GM23338 (cell line): ENCODE results near the gene C5orf22. TPM values are rescaled to one million over a fixed set of nuclear protein-coding genes. Genes with fewer than 3 reads are reported as not detected.

ENCODE experiments used
- ATAC-seq: fragments of 200-7000 bp; cut with Tn5 transposase; 3 replicates; pipeline ENCODE4 v1.9.1; 2020
- DNase-seq: peaks from one replicate; pipeline ENCODE4 v3.0.0-alpha.2; 2015; ENCODE audit warnings: low spot score
- H2AFZ ChIP-seq: fragments of 200-600 bp; sonication (generic); 2 replicates; pipeline ENCODE4 v1.8.0; 2016; ENCODE audit warnings: antibody characterized with exemption, mild to moderate bottlenecking, moderate library complexity
- H3F3A ChIP-seq: fragments of 200-600 bp; sonication (generic); replicated peaks from 2 replicates; pipeline ENCODE4 v1.8.0; 2017; ENCODE audit warnings: antibody characterized with exemption, mixed run types, low read depth
- H3K27ac ChIP-seq: fragments of 200-600 bp; sonication (generic); 2 replicates; pipeline ENCODE4 v1.6.1; 2016; ENCODE audit warnings: low read depth
- H3K27me3 ChIP-seq: fragments of 200-600 bp; sonication (generic); 2 replicates; pipeline ENCODE4 v1.8.0; 2016; ENCODE audit warnings: mild to moderate bottlenecking, mixed run types, moderate library complexity; ENCODE audit not compliant: insufficient read depth
- H3K36me3 ChIP-seq: fragments of 200-600 bp; sonication (generic); 2 replicates; pipeline ENCODE4 v1.8.0; 2016; ENCODE audit warnings: mild to moderate bottlenecking; ENCODE audit not compliant: insufficient read depth
- H3K4me1 ChIP-seq: fragments of 200-600 bp; sonication (generic); 2 replicates; pipeline ENCODE4 v1.8.0; 2016; ENCODE audit warnings: mild to moderate bottlenecking, moderate library complexity; ENCODE audit not compliant: insufficient read depth
- H3K4me2 ChIP-seq: fragments of 200-600 bp; sonication (generic); 2 replicates; pipeline ENCODE4 v1.7.1; 2017; ENCODE audit warnings: mixed run types
- H3K4me3 ChIP-seq: fragments of 200-600 bp; sonication (generic); 2 replicates; pipeline ENCODE4 v1.6.1; 2016; ENCODE audit warnings: mixed run types
- H3K79me2 ChIP-seq: fragments of 200-600 bp; sonication (generic); replicated peaks from 2 replicates; pipeline ENCODE4 v1.8.0; 2017; ENCODE audit warnings: mild to moderate bottlenecking; ENCODE audit not compliant: insufficient read depth
- H3K9me2 ChIP-seq: fragments of 200-600 bp; sonication (generic); 2 replicates; pipeline ENCODE4 v1.8.0; 2017; ENCODE audit not compliant: insufficient read depth
- H4K20me1 ChIP-seq: fragments of 200-600 bp; sonication (generic); replicated peaks from 2 replicates; pipeline ENCODE4 v1.8.0; 2017; ENCODE audit warnings: mild to moderate bottlenecking; ENCODE audit not compliant: insufficient read depth
- H3K27ac Mint-ChIP-seq: 2 replicates; pipeline ENCODE4 v1.8.0; 2020; ENCODE audit warnings: inconsistent platforms, mild to moderate bottlenecking, moderate library complexity, mixed read lengths
- H3K27me3 Mint-ChIP-seq: 3 replicates; pipeline ENCODE4 v1.8.0; 2022; ENCODE audit warnings: low read depth, mild to moderate bottlenecking, moderate library complexity, mixed read lengths, inconsistent platforms; ENCODE audit not compliant: insufficient read depth, poor library complexity
- H3K36me3 Mint-ChIP-seq: 3 replicates; pipeline ENCODE4 v1.8.0; 2021; ENCODE audit warnings: low read depth, mild to moderate bottlenecking, inconsistent platforms, moderate library complexity, mixed read lengths
- H3K4me1 Mint-ChIP-seq: 3 replicates; pipeline ENCODE4 v1.8.0; 2020; ENCODE audit warnings: mild to moderate bottlenecking, inconsistent platforms, mixed read lengths
- H3K4me3 Mint-ChIP-seq: 3 replicates; pipeline ENCODE4 v1.8.0; 2021; ENCODE audit warnings: moderate library complexity, mild to moderate bottlenecking, inconsistent platforms, mixed read lengths
- H3K9me3 Mint-ChIP-seq: 3 replicates; pipeline ENCODE4 v1.8.0; 2020; ENCODE audit warnings: moderate library complexity, mild to moderate bottlenecking, inconsistent platforms, mixed read lengths
- CREB1 ChIP-seq: fragments of 250-450 bp; sonication (Bioruptor Pico); IDR thresholded peaks from 2 replicates; pipeline ENCODE4 v1.5.0; 2020; ENCODE audit warnings: low read depth, mild to moderate bottlenecking, moderate library complexity
- EZH2 ChIP-seq: fragments of 200-600 bp; sonication (generic); IDR thresholded peaks from one replicate; pipeline ENCODE4 v1.8.0; 2017; ENCODE audit warnings: antibody characterized with exemption, mild to moderate bottlenecking, low read depth; ENCODE audit not compliant: unreplicated experiment
- EZH2phosphoT487 ChIP-seq: fragments of 200-600 bp; sonication (generic); IDR thresholded peaks from one replicate; pipeline ENCODE4 v1.8.1; 2018; ENCODE audit warnings: antibody characterized with exemption; ENCODE audit not compliant: unreplicated experiment
- JUNB ChIP-seq: IDR thresholded peaks from one replicate; pipeline ENCODE4 v1.6.1; 2016; ENCODE audit warnings: antibody characterized with exemption; ENCODE audit not compliant: unreplicated experiment
- NANOG ChIP-seq: IDR thresholded peaks from 2 replicates; pipeline ENCODE4 v1.6.1; 2016; ENCODE audit warnings: antibody characterized with exemption, borderline replicate concordance
- POLR2AphosphoS5 ChIP-seq: IDR thresholded peaks from 2 replicates; pipeline ENCODE4 v1.6.1; 2016; ENCODE audit warnings: antibody characterized with exemption, low read depth
- STAT1 ChIP-seq: IDR thresholded peaks from one replicate; pipeline ENCODE4 v1.6.1; 2016; ENCODE audit warnings: antibody characterized with exemption; ENCODE audit not compliant: unreplicated experiment
- ZNF114 ChIP-seq: fragments of 250-450 bp; sonication (Bioruptor Pico); IDR thresholded peaks from 2 replicates; pipeline ENCODE4 v1.5.0; 2020; ENCODE audit warnings: mild to moderate bottlenecking, moderate library complexity
- ZNF331 ChIP-seq: fragments of 250-450 bp; sonication (Bioruptor Pico); IDR thresholded peaks from 2 replicates; pipeline ENCODE4 v1.5.0; 2020; ENCODE audit warnings: low read depth, mild to moderate bottlenecking, moderate library complexity
- polyA plus RNA-seq: library from polyadenylated mRNA; unstranded; fragments of >200 nt; fragmentation: Nextera tagmentation; extraction: Ambion mirVana; gene quantifications from 2 replicates; pipeline ENCODE4 v1.2.1, GENCODE V29; 2016
- total RNA-seq: library from RNA; depleted of rRNA; stranded (reverse); fragments of >200 nt; shearing (Covaris generic); gene quantifications from 2 replicates; pipeline ENCODE4 v1.2.3, GENCODE V29; 2014
- TF ChIP-seq, protein P1 (sequence below): IDR thresholded peaks from 2 replicates; pipeline ENCODE4 v1.6.1; 2016; ENCODE audit warnings: antibody characterized with exemption
- TF ChIP-seq, protein P2 (sequence below): IDR thresholded peaks from one replicate; pipeline ENCODE4 v1.6.1; 2018; ENCODE audit warnings: antibody characterized with exemption; ENCODE audit not compliant: unreplicated experiment
- TF ChIP-seq, protein P3 (sequence below), 2 experiments: fragments of 200-600 bp in 1 of 2; sonication (generic) in 1 of 2; conservative IDR thresholded peaks; 2 replicates each; pipeline versions ENCODE4 v1.5.1 to v1.6.1; 2016 to 2017; ENCODE audit warnings: antibody characterized with exemption in 2 of 2, low read depth in 2 of 2, mild to moderate bottlenecking in 2 of 2, moderate library complexity in 1 of 2
- TF ChIP-seq, protein P4 (sequence below): fragments of 250-450 bp; sonication (Bioruptor Pico); IDR thresholded peaks from 2 replicates; pipeline ENCODE4 v1.5.0; 2020; ENCODE audit warnings: mild to moderate bottlenecking, moderate library complexity

Gene C5orf22
- total and polyA plus RNA-seq, 2 experiments from 2014 or later: 13.6 to 30.9 TPM

DNA sequence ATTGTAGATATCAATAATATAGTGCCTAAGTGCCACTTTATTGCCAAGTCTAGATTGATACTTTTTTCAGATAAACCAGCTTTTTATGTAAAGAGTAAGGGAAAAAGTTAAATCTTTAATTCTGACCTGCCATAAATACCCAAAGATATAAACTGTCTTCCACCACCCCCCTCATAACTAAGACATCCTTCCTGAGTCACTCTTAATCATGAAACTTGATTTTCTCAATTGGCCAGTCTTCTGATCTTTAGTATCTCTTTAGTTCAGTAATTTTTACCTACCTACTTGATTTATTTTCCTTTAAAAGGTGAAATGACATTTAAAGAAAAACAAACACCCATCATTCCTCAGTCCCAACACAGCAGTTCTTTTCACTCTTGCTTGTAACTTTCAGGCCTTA lies 21.8 kb downstream of the C5orf22 start:
- Mint-ChIP-seq H3K36me3 (peaks cover 58% of the 10 kb centered on the region), H3K4me1 (no peaks in the 10 kb centered on the region), H3K27ac (no peak overlapping the region), H3K9me3 (no peaks in the 10 kb centered on the region), H3K4me3 (no peak overlapping the region), H3K27me3 (no peaks in the 10 kb centered on the region)
- H3K27me3 ChIP-seq: no peaks in the 10 kb centered on the region
- H2AFZ ChIP-seq: no peak overlapping the region
- peaks cover 24% of the 10 kb centered on the region for H3K36me3 ChIP-seq
- no peaks in the 10 kb centered on the region for H4K20me1 ChIP-seq
- no peak overlapping the region; the same call in 1 of the 2 replicates for H3K27ac ChIP-seq
- no peak overlapping the region for H3K4me3 ChIP-seq
- no peaks in the 10 kb centered on the region for H3K9me2 ChIP-seq
- no peak for DNase-seq
- no peaks in the 10 kb centered on the region for H3K4me1 ChIP-seq
- ATAC-seq: no peak
- no peak overlapping the region for H3K4me2 ChIP-seq
- no peaks in the 10 kb centered on the region for H3K79me2 ChIP-seq
- H3F3A ChIP-seq: no peaks in the 10 kb centered on the region
- TF ChIP-seq JUNB (no peak), EZH2 (no peak), POLR2AphosphoS5 (no peak), CREB1 (no peak), STAT1 (no peak), NANOG (no peak), ZNF114 (no peak), EZH2phosphoT487 (no peak), ZNF331 (CRISPR knock-in tag) (no peak)
- TF ChIP-seq, protein P1, sequence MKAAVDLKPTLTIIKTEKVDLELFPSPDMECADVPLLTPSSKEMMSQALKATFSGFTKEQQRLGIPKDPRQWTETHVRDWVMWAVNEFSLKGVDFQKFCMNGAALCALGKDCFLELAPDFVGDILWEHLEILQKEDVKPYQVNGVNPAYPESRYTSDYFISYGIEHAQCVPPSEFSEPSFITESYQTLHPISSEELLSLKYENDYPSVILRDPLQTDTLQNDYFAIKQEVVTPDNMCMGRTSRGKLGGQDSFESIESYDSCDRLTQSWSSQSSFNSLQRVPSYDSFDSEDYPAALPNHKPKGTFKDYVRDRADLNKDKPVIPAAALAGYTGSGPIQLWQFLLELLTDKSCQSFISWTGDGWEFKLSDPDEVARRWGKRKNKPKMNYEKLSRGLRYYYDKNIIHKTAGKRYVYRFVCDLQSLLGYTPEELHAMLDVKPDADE: no peak
- TF ChIP-seq, protein P2, sequence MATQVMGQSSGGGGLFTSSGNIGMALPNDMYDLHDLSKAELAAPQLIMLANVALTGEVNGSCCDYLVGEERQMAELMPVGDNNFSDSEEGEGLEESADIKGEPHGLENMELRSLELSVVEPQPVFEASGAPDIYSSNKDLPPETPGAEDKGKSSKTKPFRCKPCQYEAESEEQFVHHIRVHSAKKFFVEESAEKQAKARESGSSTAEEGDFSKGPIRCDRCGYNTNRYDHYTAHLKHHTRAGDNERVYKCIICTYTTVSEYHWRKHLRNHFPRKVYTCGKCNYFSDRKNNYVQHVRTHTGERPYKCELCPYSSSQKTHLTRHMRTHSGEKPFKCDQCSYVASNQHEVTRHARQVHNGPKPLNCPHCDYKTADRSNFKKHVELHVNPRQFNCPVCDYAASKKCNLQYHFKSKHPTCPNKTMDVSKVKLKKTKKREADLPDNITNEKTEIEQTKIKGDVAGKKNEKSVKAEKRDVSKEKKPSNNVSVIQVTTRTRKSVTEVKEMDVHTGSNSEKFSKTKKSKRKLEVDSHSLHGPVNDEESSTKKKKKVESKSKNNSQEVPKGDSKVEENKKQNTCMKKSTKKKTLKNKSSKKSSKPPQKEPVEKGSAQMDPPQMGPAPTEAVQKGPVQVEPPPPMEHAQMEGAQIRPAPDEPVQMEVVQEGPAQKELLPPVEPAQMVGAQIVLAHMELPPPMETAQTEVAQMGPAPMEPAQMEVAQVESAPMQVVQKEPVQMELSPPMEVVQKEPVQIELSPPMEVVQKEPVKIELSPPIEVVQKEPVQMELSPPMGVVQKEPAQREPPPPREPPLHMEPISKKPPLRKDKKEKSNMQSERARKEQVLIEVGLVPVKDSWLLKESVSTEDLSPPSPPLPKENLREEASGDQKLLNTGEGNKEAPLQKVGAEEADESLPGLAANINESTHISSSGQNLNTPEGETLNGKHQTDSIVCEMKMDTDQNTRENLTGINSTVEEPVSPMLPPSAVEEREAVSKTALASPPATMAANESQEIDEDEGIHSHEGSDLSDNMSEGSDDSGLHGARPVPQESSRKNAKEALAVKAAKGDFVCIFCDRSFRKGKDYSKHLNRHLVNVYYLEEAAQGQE: no peak
- TF ChIP-seq, protein P3, sequence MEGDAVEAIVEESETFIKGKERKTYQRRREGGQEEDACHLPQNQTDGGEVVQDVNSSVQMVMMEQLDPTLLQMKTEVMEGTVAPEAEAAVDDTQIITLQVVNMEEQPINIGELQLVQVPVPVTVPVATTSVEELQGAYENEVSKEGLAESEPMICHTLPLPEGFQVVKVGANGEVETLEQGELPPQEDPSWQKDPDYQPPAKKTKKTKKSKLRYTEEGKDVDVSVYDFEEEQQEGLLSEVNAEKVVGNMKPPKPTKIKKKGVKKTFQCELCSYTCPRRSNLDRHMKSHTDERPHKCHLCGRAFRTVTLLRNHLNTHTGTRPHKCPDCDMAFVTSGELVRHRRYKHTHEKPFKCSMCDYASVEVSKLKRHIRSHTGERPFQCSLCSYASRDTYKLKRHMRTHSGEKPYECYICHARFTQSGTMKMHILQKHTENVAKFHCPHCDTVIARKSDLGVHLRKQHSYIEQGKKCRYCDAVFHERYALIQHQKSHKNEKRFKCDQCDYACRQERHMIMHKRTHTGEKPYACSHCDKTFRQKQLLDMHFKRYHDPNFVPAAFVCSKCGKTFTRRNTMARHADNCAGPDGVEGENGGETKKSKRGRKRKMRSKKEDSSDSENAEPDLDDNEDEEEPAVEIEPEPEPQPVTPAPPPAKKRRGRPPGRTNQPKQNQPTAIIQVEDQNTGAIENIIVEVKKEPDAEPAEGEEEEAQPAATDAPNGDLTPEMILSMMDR (conservative IDR thresholded peaks at IDR 0.05; ENCODE audit: low read depth in 2 of 2): no peak
- TF ChIP-seq, protein P4, sequence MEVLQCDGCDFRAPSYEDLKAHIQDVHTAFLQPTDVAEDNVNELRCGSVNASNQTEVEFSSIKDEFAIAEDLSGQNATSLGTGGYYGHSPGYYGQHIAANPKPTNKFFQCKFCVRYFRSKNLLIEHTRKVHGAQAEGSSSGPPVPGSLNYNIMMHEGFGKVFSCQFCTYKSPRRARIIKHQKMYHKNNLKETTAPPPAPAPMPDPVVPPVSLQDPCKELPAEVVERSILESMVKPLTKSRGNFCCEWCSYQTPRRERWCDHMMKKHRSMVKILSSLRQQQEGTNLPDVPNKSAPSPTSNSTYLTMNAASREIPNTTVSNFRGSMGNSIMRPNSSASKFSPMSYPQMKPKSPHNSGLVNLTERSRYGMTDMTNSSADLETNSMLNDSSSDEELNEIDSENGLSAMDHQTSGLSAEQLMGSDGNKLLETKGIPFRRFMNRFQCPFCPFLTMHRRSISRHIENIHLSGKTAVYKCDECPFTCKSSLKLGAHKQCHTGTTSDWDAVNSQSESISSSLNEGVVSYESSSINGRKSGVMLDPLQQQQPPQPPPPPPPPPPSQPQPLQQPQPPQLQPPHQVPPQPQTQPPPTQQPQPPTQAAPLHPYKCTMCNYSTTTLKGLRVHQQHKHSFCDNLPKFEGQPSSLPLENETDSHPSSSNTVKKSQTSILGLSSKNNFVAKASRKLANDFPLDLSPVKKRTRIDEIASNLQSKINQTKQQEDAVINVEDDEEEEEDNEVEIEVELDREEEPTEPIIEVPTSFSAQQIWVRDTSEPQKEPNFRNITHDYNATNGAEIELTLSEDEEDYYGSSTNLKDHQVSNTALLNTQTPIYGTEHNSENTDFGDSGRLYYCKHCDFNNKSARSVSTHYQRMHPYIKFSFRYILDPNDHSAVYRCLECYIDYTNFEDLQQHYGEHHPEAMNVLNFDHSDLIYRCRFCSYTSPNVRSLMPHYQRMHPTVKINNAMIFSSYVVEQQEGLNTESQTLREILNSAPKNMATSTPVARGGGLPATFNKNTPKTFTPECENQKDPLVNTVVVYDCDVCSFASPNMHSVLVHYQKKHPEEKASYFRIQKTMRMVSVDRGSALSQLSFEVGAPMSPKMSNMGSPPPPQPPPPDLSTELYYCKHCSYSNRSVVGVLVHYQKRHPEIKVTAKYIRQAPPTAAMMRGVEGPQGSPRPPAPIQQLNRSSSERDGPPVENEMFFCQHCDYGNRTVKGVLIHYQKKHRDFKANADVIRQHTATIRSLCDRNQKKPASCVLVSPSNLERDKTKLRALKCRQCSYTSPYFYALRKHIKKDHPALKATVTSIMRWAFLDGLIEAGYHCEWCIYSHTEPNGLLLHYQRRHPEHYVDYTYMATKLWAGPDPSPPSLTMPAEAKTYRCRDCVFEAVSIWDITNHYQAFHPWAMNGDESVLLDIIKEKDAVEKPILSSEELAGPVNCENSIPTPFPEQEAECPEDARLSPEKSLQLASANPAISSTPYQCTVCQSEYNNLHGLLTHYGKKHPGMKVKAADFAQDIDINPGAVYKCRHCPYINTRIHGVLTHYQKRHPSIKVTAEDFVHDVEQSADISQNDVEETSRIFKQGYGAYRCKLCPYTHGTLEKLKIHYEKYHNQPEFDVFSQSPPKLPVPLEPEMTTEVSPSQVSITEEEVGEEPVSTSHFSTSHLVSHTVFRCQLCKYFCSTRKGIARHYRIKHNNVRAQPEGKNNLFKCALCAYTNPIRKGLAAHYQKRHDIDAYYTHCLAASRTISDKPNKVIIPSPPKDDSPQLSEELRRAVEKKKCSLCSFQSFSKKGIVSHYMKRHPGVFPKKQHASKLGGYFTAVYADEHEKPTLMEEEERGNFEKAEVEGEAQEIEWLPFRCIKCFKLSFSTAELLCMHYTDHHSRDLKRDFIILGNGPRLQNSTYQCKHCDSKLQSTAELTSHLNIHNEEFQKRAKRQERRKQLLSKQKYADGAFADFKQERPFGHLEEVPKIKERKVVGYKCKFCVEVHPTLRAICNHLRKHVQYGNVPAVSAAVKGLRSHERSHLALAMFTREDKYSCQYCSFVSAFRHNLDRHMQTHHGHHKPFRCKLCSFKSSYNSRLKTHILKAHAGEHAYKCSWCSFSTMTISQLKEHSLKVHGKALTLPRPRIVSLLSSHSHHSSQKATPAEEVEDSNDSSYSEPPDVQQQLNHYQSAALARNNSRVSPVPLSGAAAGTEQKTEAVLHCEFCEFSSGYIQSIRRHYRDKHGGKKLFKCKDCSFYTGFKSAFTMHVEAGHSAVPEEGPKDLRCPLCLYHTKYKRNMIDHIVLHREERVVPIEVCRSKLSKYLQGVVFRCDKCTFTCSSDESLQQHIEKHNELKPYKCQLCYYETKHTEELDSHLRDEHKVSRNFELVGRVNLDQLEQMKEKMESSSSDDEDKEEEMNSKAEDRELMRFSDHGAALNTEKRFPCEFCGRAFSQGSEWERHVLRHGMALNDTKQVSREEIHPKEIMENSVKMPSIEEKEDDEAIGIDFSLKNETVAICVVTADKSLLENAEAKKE (CRISPR knock-in tag): no peak
